OCI-LY3 (cell line): ENCODE results near the gene APLP1.
A peak's percentile ranks its signal among the peaks of the same experiment; 100 is the strongest.

Source experiments
- H2AFZ ChIP-seq: fragments of 200-600, 300-600 bp; shearing (Covaris generic); 2 replicates; pipeline ENCODE4 v1.6.0; 2014; ENCODE audit warnings: antibody characterized with exemption, low read depth, low read length
- H3K27ac ChIP-seq: fragments of 200-600, 300-600 bp; sonication (generic); 2 replicates; pipeline ENCODE4 v1.5.1; 2014; ENCODE audit warnings: mild to moderate bottlenecking, low read length, moderate library complexity, mixed read lengths
- H3K27me3 ChIP-seq: fragments of 200-600, 300-600 bp; sonication (generic); 2 replicates; pipeline ENCODE4 v1.6.1; 2014; ENCODE audit warnings: low read depth, low read length, mixed read lengths
- H3K36me3 ChIP-seq: fragments of 200-600, 300-600 bp; sonication (generic); replicated peaks from 2 replicates; pipeline ENCODE3; 2014; ENCODE audit warnings: low read depth, low read length, mixed read lengths
- H3K4me1 ChIP-seq: fragments of 300-600, 200-600 bp; sonication (generic); 2 replicates; pipeline ENCODE4 v1.6.1; 2014; ENCODE audit warnings: low read length, mixed read lengths
- H3K4me2 ChIP-seq: fragments of 200-600, 300-600 bp; sonication (generic); 2 replicates; pipeline ENCODE4 v1.6.1; 2014; ENCODE audit warnings: low read length, mixed read lengths
- H3K4me3 ChIP-seq: fragments of 300-600, 200-600 bp; sonication (generic); 2 replicates; pipeline ENCODE4 v1.5.1; 2014; ENCODE audit warnings: antibody characterized with exemption, mild to moderate bottlenecking, low read length, moderate library complexity
- H3K79me2 ChIP-seq: fragments of 300-600, 200-600 bp; shearing (Covaris generic); 2 replicates; pipeline ENCODE4 v1.6.1; 2014; ENCODE audit warnings: mild to moderate bottlenecking, low read length, mixed read lengths
- H3K9ac ChIP-seq: fragments of 300-600, 200-600 bp; shearing (Covaris generic); 2 replicates; pipeline ENCODE4 v1.6.0; 2014; ENCODE audit warnings: mild to moderate bottlenecking, low read length, moderate library complexity
- H3K9me3 ChIP-seq: fragments of 200-600, 300-600 bp; shearing (Covaris generic); 2 replicates; pipeline ENCODE4 v1.6.1; 2014; ENCODE audit warnings: low read length, mixed read lengths; ENCODE audit not compliant: insufficient read depth
- H4K20me1 ChIP-seq: fragments of 200-600, 300-600 bp; sonication (generic); 2 replicates; pipeline ENCODE4 v1.6.1; 2016; ENCODE audit warnings: low read length, mixed read lengths; ENCODE audit not compliant: insufficient read depth
- CTCF ChIP-seq: fragments of 200-600, 300-600 bp; sonication (generic); IDR thresholded peaks from 2 replicates; pipeline ENCODE4 v1.5.1; 2014; ENCODE audit warnings: antibody characterized with exemption, low read length, low read depth
- EZH2phosphoT487 ChIP-seq: fragments of 200-600 bp; shearing (Covaris generic); IDR thresholded peaks from 2 replicates; pipeline ENCODE4 v1.6.1; 2018; ENCODE audit warnings: antibody characterized with exemption, mixed run types, low read depth

Gene APLP1

DNA sequence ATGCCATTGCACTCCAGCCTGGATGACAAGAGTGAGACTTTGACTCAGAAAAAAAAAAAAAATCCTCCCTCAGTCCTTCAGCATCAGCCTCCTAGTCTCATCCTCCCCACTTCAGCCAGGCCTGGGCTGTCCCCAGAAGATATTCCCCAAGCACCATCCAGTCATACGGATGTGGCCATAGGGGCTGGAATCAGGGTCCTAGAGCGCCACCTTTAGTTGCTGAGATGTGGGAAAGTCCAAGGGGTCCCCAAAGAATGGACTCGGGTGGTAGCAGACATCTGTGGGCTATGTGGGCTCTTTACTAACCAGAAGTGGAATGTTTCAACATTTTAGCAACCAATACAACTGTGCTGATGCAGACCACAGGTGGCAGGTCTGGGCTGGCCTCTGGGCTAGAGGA lies 42.8 kb downstream of the APLP1 start:
- Histone ChIP-seq H3K4me1 (peaks cover 35% of the 10 kb centered on the region), H3K4me2 (no peak overlapping the region), H3K4me3 (no peak overlapping the region), H4K20me1 (no peaks in the 10 kb centered on the region), H3K79me2 (no peaks in the 10 kb centered on the region), H3K27ac (no peak overlapping the region), H3K27me3 (no peaks in the 10 kb centered on the region), H2AFZ (no peak overlapping the region), H3K9me3 (no peaks in the 10 kb centered on the region), H3K9ac (no peak overlapping the region), H3K36me3 (no peaks in the 10 kb centered on the region)
- no peak for TF ChIP-seq EZH2phosphoT487
- peak; percentile 50 for TF ChIP-seq CTCF

- H3K4me1 ChIP-seq: peaks cover 35% of the 10 kb centered on the region
- H3K27me3 ChIP-seq: no peaks in the 10 kb centered on the region
- H2AFZ ChIP-seq: no peak overlapping the region
- H3K79me2 ChIP-seq: no peaks in the 10 kb centered on the region
- TF ChIP-seq EZH2phosphoT487 (no peak), CTCF (no peak)
- H3K9ac ChIP-seq: no peak overlapping the region
- no peak overlapping the region for H3K4me3 ChIP-seq
- H3K36me3 ChIP-seq: no peaks in the 10 kb centered on the region
- no peak overlapping the region for H3K4me2 ChIP-seq
- no peaks in the 10 kb centered on the region for H3K9me3 ChIP-seq
- H4K20me1 ChIP-seq: no peaks in the 10 kb centered on the region
- H3K27ac ChIP-seq: no peak overlapping the region
These were observed 43.4 kb downstream of the APLP1 start for GRCh38 chr19:35911790-35912189.

GRCh38 chr19:35913589-35913988 lies 45.2 kb downstream of the APLP1 start:
- Histone ChIP-seq H2AFZ (peak overlapping the region; percentile 20; the same call in 1 of the 2 replicates), H3K9ac (no peak overlapping the region), H3K27ac (no peak overlapping the region), H3K36me3 (no peaks in the 10 kb centered on the region), H3K27me3 (no peaks in the 10 kb centered on the region), H3K9me3 (no peaks in the 10 kb centered on the region), H4K20me1 (no peaks in the 10 kb centered on the region), H3K4me1 (peaks cover 34% of the 10 kb centered on the region), H3K4me2 (peak overlapping the region; percentile 54), H3K4me3 (no peak overlapping the region), H3K79me2 (no peaks in the 10 kb centered on the region)
- TF ChIP-seq CTCF: no peak
- no peak for TF ChIP-seq EZH2phosphoT487

DNA sequence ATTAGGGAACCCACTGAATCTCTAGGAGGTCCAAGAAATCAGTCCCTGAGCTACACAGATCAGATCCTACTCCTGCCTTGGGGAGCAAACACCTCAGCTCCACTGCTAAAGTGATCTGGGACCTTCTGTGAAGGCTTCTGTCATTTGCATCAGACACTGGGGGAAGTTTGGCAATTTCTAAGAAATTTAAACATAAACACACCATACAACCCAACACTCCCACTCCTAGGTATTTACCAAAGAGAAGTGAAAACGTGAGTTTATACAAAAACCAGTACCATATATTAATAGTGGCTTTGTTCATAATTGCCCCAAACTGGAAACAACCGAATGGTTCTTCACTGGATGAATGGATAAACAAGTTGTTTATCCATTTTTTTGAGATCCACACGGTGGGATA lies 47.1 kb downstream of the APLP1 start:
- H2AFZ ChIP-seq: no peak overlapping the region

More for the DNA sequence above, 47.1 kb downstream of the APLP1 start:
- H3K4me1 ChIP-seq: peaks cover 17% of the 10 kb centered on the region
- no peaks in the 10 kb centered on the region for H3K9me3 ChIP-seq
- no peak overlapping the region for H3K4me3 ChIP-seq
- no peak overlapping the region for H3K27ac ChIP-seq
- no peaks in the 10 kb centered on the region for H3K79me2 ChIP-seq
- no peak for TF ChIP-seq CTCF
- no peak for TF ChIP-seq EZH2phosphoT487
- H3K9ac ChIP-seq: no peak overlapping the region
- peak overlapping the region; percentile 19; the same call in 1 of the 2 replicates for H3K4me2 ChIP-seq
- no peaks in the 10 kb centered on the region for H3K36me3 ChIP-seq
- no peaks in the 10 kb centered on the region for H4K20me1 ChIP-seq
- no peaks in the 10 kb centered on the region for H3K27me3 ChIP-seq
